Muscle of back (tissue), 11 donors: ENCODE results near the gene SLC38A1. TPM values are rescaled to one million over a fixed set of nuclear protein-coding genes. Genes with fewer than 3 reads are reported as not detected.
"Not testable (repeated sequence)": the region's sequence is repeated elsewhere in the genome, so short reads cannot be mapped to it uniquely, and the experiment has no call there.

Experiments used
- DNase-seq, 3 donors: peaks; one replicate each; pipeline versions ENCODE4 v3.0.0 to v3.0.0-alpha.2; 2013
- polyA plus RNA-seq, 10 donors: library from polyadenylated mRNA; unstranded; fragments of 120-200 nt; gene quantifications; one replicate each; pipeline ENCODE4 v1.2.1, GENCODE V29; 2013; ENCODE audit not compliant: insufficient read length in 10 of 10

Gene SLC38A1
- polyA plus RNA-seq, 10 donors: 36.5 to 56.9 (median 49.8) TPM

DNA sequence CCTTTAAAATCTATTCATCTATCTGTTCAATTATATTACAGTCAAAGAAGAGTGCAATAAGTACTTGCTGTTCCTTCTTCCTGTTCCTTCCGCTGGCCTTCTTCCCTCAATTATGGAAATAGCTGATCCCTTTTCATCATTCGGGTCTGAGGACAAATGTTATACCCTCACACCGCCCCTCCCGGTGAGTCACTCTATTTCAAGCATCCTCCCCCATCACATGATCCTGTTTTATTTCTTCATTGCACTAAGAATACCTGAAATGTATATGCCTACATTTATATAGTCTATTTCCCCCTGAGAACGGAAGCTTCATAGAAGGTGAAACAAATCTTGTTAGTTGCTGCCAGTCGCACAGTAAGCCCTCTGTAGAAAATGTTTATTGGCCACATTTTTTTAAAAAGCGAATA, 2.5 kb downstream of the SLC38A1 start:
- peak in 2 of 3 donors; percentile 30 to 57 for DNase-seq

DNA sequence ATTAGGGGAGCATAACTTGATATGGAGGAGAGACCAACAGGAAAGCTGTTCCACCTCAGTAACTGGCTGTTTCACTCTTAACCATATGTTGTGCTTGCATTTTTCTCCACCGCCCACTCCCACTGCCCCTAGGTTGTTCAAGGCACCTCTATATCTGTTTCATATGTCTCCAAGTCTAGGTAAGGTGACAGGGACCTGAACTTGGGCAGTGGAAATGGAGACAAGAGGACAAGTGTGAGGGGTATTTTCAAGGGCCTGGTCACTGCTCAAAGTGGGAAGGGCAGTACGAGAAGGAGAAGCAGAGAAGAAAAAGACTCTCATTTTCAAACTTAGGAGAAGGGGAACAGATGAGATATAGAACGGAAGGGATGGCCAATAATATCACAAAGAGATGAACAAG, 3.1 kb downstream of the SLC38A1 start:
- DNase-seq: no peak

DNA sequence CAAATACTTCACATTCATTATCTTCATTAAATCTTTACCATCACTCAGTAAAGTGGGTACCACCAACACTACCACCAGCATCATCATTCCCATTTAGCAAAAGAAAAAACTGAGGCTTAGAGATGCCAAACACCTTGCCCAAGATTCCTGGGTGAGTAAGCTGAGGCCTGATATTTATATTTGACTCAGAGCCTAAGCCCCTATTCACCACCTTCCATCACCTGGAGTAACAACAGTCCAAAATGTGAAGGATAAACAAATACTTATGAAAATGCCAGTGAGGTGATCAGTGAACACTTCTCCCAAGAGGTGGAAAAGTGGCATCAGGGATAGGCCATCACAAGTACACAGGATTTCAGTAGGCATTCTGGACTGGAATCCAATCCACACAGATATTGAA, 3.7 kb downstream of the SLC38A1 start:
- DNase-seq: no peak

DNA sequence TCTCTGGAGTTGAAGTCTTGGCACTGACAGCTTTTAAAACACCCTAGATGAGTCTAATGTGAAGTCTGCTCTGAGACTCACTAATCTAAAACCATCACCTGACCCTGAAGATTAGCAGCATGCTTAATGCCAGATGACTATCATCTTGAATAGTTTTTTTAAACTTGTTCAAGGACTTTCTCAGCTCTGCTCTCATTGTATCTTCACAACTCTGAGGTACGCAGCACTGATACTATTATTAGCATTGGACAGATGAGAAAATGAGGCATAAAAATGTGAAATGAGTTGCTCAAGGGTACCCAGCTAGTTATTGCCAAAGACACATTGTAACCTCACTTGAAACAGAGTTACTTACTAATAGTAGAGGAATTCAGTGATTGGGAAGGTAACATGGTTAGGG, 4.8 kb downstream of the SLC38A1 start:
- DNase-seq: peak in 1 of 3 donors; percentile 37

DNA sequence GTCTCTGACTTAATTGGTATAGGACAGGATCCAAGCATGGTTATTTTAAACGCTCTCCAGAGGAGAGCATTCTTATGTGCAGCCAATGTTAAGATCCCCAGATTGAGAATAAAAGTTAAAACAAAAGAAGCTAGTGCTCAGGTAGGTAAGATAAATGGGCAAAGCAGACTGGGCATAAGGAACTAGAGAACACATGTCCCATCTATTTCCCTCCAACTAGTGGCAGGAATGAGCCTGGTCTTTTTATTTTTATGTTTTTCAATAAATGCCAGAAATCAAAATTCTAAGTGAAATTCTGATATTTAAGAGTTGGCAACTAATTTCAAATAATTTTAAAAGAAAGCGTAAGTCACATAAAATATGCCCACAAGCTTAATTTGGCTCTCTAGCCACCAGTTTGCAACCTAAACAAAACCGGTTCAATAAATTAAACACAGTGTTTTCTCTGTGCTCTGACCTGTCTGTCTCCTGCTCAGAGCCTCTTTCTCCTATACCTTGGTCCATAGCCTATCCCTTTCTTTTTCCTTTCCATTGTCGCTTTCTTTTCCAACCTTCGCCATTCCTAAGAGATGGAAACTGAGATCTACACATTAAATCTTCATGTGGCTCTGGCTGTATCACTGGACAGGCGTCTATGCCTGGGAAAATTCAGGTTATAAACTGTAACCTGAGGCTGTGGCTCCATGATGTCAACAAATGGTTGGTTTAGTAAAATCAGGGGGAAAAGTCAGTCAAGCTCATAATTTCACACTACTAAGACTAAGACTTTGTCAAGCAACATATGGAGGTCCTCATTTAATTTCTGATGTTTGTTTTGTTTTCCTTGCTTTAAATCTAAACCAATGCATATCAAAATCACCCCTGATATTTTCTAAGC, 5.5 kb downstream of the SLC38A1 start:
- DNase-seq: no peak

DNA sequence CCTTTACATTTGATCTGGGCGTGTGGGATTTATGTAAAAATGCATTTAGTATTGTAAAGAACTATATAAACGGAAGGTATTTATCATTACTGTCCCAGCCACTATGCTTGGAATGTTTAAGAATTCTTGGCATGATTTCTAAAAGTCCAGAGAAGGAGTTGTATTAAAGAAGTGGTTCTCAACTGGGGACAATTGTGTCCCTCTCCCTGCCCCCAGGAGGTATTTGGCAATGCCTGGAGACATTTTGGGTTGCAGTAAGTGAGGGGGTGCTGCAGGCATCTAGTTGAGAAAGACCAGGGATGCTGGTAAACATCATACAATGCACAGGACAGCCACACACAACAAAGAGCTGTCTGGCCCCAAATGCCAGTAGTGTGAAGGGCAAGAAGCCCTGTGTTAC, 7.2 kb downstream of the SLC38A1 start:
- no peak for DNase-seq

DNA sequence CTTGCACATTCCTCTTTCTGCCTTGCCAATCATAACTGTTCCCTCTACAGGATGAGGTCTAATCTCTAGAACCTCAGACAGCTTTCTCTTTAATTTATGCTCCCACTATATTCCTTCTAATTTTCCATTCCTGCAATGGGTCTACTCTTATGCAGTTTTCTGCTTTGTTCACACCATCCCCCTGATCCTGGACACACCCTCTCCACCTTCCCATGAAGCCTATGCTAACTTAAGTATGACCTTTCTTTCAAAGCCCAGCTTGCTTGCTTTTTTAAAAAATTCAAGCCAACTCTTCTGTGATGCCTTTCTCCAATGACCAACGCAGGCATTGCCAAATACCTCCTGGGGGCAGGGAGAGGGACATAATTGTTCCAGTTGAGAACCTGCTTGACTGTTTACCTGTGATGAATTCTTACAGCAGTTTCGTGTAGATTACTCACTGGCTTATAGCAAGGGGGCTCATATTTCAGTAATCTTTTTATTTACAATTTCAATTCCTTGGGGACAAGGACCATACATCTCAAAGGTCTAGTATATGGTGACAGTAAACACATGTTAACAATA, 7.8 kb downstream of the SLC38A1 start:
- no peak for DNase-seq

DNA sequence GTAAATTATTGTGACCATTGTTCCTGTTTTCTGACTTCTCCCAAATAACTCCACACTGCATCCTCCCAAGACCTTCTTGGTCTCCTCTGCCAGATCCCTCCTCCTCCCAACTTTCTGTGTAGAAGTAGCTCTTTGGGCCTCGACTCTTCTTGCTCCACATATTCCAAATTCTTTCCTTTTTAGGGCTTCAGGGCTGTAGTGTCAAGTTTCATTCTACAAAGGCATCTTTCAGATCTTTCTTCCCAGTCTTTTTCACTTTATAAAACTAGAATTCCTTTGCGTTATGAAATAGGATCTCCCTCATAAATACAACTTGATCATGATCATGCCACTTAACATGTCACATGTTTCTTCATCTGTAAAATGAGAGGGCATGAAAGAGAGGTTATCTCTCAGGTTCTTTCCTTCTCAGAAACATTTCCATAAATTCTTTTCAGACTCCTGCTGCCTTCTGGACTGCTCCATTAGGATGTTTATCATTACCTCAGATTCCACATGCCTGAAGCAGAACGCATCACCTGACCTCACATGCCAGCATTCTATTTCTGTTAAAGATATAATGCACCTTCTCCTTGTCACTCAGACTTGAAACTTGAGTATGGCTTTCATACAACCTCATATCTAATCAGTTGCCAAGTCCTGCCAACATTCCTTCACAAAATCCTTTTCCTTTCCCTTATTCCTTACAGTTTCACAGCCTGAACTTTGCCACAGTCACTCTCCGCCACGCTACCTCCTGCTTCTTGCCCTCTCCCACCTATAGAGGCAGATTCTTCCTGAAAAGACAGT, 8.5 kb downstream of the SLC38A1 start:
- DNase-seq: peak in 2 of 3 donors; percentile 41 to 45

DNA sequence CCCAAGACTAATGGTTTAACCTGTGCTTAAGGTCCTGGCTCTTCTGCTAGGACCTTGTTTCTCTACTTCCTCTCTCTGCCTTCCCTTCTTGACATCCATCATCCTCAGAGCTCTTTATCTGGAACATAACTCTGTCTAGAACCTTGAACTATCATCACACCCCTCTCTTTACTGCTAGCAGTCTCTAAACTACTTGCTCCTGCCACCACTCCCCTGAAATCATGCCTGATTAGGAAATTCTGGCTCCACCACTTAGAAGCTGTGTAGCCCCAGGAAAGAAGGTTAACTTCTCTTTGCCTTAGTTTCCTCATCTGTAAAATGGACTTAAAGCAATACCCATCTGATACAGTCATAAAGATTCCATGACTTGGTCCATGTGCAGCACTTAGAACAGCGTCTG, 9.1 kb downstream of the SLC38A1 start:
- DNase-seq: no peak

DNA sequence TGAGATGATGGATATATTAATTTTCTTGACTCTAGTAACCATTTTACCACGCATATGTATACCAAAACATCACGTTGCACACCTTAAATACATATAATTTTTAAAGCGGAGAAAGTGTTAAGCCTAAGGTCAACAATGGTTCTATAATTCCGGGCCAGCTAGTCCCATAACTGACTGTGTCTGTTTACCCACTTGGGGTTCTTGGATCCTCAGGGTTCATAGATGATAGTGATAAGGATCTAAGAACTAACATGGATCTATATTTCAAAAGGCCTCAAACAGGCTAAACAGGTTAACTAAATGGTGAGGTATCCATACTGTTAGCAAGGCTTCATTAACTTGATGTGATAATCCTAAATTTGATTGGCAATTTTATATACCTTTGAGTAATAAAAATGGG, 9.8 kb downstream of the SLC38A1 start:
- DNase-seq: no peak

DNA sequence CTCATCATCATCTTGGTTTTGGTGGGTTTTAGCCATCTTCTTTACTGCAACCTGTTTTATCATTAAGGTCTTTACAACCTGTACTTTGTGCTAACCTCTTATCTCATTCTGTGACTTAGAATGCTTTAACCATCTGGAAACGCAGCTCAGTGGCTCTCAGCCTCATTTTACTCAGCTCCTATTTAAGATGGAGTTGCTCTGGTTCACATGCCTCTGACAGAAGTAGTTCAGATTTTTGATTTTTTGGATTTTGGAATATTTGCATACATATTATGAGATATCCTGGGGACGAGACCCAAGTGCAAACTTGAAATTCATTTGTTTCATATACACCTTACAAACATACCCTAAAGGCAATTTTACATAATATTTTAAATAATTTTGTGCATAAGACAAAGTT, 10.7 kb downstream of the SLC38A1 start:
- DNase-seq: no peak

DNA sequence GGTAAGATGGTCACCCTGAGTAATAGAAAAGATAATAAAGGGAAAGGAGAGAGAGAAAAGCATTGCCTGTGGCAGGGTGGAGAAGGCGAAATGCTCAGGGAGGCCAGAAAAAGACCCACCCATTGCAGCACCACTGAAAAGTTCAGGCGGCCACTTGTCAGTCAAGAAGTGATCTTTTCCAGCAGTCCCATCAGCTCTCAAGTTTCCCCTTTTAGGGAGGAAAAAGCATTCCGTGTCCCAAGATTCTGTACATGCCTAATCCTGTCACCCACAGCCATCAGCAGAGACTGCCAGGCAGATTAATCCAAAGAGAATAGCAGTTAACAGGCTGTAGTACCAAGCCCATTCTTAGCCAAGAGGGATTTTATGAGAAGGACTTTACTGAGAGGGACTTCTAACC, 11.9 kb downstream of the SLC38A1 start:
- no peak for DNase-seq

DNA sequence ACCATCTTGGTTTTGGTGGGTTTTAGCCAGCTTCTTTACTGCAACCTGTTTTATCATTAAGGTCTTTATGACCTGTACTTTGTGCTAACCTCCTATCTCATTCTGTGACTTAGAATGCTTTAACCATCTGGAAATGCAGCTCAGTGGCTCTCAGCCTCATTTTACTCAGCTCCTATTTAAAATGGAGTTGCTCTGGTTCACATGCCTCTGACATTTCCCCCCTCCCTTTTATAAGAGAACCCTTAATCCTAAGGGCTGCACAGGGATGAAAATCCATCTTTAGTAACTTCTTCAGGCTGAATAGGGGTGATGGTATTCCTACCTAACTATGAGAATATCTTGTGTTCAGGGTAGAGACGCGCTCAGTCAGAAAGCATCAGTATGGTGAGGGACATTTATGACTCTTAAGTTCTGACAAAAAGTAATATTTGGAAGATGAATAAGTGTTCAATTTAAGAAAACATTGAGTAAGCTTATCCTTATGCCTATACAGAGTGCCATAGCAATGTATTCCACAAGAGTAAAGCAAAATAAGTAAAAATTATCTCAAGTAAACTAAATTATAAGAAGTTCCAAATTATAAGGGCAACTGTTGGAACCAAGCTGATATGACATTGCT, 15.2 kb downstream of the SLC38A1 start:
- DNase-seq: no peak

DNA sequence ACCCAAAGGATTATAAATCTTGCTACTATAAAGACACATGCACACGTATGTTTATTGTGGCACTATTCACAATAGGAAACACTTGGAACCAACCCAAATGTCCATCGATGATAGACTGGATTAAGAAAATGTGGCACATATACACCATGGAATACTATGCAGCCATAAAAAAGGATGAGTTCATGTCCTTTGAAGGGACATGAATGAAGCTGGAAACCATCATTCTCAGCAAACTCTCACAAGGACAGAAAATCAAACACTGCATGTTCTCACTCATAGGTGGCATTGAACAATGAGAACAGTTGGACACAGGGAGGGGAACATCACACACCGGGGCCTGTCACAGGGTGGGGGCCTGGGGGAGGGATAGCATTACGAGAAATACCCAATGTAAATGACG, 16.8 kb downstream of the SLC38A1 start:
- not testable (repeated sequence) for DNase-seq

DNA sequence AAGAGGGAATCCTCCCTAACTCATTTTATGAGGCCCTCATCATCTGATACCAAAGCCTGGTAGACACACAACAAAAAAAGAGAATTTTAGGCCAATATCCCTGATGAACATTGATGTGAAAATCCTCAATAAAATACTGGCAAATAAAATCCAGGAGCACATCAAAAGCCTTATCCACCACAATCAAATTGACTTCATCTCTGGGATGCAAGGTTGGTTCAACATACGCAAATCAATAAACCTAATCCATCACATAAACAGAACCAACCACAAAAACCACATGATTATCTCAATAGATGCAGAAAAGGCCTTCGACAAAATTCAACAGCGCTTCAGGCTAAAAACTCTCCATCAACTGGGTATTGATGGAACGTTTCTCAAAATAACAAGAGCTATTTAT, 18.9 kb downstream of the SLC38A1 start:
- DNase-seq: not testable (repeated sequence)

DNA sequence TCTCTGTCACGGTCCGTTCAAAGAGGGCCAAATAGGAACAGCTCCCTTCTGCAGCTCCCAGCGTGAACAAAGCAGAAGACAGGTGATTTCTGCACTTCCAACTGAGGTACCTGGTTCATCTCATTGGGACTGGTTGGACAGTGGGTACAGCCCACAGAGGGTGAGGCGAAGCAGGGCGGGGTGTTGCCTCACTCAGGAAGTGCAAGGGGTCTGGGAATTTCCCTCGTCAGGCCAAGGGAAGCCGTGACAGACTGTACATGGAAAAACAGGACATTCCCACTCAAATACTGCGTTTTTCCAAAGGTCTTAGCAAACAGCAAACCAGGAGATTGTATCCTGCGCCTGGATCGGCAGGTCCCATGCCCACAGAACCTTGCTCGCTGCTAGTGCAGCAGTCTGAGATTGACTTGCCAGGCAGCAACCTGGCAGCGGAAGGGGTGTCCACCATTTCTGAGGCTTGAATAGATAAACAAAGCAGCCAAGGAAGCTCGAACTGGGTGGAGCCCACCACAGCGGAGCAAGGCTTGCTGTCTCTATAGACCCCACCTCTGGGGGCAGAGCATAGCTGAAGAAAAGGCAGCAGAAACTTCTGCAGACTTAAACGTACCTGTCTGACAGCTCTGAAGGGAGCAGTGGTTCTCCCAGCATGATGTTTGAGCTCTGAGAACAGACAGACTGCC, 22.7 kb downstream of the SLC38A1 start:
- no peak for DNase-seq

DNA sequence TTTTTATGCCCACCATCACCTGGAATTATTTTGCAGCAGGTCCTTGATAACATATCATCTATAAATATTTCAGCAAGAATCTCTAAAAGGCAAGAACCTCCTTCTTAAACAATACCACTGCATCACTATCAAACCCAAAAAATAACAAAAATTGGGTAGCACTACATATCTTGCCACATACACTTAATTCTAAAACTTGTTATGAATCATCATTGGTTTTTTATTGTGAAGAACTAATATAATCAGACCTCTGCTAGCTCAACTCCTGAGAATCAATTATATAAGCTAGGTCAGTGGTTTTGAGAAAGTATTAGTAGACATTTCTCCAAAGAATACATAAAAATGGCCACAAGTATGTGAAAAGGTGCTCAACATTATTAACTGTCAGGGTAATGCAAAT, 23.8 kb downstream of the SLC38A1 start:
- DNase-seq: no peak

DNA sequence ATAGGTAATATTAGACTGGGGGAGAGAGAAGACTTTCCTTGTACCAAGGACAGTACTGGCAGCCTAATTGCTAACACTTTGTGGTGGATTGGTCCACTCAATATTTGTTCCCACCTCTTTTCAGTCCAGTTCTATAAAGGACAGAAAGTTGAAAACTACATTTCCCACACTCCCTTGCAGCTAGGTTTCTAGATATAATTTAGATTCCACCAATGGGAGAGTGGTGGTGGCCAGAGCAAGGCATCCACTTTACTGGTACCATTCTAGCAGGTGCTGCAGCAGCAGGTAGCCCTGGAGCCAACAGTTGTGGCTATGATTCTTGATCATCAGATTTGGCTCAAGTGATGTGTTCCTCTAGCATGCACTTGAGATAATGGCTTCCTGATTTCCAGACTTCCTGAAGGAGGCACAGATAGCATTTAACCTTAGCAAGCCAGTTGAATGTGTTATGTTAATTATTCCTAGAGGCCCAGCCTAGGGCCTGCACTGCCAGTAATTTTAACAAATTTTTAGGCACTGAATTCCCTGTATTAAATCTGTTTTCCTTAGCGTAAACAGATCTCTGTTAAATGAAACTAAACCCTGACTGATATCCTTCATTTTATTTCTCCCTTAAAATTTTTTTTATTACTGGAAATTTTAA, 24.4 kb downstream of the SLC38A1 start:
- no peak for DNase-seq

DNA sequence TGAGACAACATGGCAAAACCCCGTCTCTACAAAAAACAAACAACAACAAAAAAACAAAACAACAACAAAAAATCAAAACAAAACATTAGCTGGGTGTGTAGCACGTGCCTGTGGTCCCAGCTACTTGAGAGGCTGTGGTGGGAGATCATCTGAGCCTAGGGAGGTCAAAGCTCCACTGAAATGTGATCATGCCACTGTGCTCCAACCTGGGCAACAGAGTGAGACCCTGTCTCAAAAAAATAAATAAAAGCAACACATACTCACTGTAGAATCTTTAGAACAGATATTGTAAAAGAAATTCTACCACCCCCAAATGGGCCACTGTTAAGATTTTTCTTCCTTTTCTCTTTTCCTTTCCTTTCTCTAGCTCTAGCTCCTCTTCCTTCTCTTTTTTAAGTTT, 26.3 kb downstream of the SLC38A1 start:
- DNase-seq: no peak

DNA sequence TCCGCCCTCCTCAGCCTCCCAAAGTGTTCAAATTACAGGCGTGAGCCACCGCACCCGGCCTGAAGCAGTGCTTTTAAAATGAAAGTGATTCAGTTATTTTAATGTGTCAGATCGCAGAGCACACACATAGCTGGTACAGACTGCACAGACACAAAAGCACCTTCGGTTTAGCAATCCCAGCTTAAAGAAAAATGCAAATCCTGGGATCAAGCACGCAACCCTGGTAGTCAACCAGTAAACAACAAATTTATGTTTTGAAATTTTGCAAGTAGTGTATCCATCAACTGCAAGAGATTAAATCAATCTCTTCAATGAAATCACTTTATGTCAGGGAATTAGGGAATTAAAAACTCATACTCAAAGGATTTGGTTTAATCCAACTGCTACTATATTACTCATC, 28.4 kb downstream of the SLC38A1 start:
- no peak for DNase-seq

DNA sequence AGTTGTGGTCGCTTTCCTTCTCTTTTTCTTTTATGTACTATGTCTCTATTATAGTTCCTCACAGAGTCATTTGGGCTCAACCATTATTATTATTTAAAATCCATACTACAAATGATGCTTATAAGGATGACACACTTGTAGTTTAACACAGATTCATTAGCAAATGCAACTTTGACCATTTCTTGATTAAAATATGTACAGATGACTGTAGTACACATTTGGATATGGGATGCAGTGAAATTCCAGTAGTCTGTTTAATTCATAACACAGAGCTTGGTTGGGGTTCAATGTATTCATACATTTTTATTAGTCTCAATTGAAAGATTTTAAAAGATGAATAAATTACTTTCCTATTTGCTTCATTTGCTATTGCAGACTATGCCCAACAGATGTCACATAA, 30.0 kb downstream of the SLC38A1 start:
- DNase-seq: no peak
